ENCODE results near the gene EPHA6. TPM values are rescaled to one million over a fixed set of nuclear protein-coding genes. Genes with fewer than 3 reads are reported as not detected.

Gene EPHA6
- total RNA-seq, 4 donors from 2014 or later: 0.94 to 1.8 (median 1.00) TPM

DNA sequence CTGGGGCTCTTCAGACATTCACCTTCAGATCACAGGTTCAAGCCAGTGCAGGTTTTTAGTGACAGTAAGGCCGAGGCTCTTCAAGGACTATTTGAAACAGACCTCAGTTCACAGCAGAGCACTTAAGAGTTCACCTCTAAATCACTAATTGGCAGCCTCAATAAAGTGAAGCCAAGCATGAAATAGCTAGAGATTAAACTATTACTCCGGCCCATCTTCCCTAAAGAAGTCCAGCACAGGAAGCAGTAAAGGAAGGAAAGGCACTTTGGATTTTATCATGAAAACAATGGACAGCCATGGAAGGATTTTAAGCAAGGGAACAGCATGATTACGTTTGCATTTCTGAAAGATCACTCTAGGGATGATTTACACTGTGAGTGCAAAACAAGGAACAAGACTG is 922.5 kb downstream of the EPHA6 start:
- TF ChIP-seq, protein P1, sequence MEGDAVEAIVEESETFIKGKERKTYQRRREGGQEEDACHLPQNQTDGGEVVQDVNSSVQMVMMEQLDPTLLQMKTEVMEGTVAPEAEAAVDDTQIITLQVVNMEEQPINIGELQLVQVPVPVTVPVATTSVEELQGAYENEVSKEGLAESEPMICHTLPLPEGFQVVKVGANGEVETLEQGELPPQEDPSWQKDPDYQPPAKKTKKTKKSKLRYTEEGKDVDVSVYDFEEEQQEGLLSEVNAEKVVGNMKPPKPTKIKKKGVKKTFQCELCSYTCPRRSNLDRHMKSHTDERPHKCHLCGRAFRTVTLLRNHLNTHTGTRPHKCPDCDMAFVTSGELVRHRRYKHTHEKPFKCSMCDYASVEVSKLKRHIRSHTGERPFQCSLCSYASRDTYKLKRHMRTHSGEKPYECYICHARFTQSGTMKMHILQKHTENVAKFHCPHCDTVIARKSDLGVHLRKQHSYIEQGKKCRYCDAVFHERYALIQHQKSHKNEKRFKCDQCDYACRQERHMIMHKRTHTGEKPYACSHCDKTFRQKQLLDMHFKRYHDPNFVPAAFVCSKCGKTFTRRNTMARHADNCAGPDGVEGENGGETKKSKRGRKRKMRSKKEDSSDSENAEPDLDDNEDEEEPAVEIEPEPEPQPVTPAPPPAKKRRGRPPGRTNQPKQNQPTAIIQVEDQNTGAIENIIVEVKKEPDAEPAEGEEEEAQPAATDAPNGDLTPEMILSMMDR (IDR thresholded peaks at IDR 0.05; ENCODE audit: low read depth): no peak

DNA sequence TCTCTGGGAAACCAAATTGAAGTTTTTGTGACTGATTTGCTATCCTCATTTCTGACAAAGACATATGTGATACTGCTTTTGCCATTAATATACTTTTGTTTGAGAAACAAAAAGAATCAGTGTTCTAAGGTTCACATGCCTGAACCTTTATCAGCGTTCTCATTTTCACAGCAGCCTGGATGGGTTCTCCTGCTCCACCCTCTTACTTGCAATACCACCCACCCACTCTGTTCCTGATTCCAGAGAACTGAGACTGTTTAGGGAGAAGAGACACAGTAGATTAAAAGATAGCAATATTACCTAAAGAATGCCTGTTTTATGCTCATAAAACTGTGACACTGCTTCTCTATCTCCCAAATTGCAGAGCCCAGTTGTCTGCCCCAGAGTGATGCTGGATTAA is 924.4 kb downstream of the EPHA6 start:
- TF ChIP-seq, protein P1 (IDR thresholded peaks at IDR 0.05; ENCODE audit: low read depth): no peak

DNA sequence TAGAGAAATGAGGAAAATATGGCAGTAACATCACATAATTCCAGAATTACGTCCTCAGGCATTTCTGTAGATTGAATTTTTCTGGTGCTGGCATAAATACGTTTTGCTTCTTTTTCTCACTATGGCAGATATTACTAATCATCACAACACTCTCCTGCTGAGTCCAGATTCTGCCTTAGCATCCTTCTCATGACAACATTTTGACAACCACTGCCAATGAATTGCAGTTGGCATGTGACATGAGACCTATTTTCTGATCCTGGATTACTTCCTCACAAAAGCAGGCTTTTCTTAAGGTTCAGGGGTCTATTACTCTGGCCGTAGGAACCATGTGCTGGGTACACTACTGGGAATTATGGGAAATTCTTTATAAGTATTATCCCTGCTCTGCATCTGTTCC is 927.6 kb downstream of the EPHA6 start:
- TF ChIP-seq, protein P1 (IDR thresholded peaks at IDR 0.05; ENCODE audit: low read depth): no peak

DNA sequence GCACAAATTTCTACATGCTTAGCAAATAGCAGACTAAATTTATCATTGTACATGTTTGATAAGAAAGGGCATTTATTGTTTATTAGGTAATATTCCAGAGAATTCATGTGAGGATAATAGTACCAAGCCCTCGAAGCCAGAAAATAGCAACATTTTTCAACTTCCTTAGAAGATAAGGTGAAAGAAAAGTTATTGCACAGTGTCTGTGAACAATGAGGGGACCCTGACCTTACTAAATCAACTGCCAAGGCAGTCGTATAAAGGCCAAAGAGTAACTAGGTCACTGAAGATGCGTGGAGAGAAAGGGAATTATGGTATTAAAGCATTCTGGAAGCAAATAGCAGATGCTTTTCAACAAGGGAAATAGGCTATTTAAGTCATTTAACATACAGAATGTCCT is 929.9 kb downstream of the EPHA6 start:
- TF ChIP-seq, protein P1 (IDR thresholded peaks at IDR 0.05; ENCODE audit: low read depth): no peak

DNA sequence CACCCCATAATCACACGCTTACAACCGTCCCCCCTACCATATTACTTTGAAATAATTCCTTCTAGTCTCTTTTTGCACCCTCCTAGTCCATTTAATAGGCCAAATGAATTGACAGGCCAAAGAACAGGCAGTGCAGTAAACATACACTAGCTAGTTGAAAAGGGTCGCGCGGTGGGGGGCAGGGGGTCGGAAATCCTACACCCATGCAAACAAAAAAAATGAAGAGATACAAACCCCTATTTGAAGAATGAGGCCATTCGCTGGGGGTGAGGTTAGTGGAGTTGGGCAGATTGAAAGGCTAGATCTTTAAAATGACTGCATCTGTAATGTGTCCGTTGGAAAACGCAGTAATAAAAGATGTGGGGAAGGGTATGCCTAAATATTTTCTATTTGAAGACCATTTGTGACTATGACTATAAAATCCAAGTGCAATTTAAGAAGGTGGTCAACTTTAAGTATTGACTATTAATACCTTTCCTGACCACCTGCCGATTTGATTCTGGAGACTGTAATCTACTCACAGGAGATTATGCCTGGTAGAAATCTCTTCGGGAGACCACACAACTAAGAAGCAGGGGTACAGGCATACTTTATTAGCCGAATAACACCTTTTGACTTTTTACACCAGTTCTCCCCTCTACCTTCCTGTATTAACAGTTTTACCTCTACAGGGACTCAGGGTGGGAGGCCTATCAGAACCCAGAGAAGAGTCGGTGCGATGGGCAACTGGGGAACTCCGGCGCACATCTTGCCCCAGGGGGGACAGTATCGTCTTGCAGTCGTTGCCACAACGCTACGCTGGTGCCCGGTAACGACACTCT is 949.4 kb downstream of the EPHA6 start:
- TF ChIP-seq, protein P1 (IDR thresholded peaks at IDR 0.05; ENCODE audit: low read depth): no peak

DNA sequence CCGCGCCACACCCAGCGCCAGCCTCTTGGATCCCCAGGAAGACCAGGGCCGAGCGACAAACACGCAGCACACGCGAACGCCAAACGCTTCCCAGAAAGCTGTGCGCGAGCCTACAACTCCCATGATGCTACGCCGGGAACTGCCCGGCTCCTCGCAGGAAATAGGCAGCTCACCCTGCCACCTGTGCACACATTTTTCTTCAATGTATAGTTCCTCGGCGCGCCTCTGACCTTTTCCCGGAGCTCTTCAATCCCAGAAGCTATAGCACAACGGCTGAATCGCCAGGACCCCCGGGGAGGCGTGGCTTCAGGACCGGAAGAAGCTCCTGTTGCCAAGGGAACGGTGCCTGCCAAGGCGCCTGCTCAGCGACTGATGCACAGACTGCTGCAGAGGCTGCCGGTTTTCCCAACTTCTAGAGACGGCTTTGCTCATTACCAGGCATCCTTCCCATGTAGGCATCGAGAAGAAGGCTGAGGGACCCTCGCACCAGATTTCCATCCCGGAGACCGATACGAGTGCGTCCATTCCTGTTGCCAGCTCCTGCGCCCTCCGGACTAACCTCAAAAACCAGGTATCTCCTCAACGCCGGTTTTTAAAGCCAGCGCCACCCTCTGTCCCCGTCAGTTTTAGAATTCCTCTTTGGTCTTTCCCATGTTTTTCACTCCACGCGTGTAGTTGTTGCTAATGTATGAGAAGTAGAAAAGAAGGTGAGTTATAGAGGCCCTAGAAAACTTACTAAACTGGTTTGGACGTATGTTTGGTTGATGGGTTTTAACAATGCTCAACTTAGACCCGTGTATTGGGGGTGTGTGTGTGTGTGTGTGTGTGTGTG is 950.2 kb downstream of the EPHA6 start, which contains the start of gene ARL6:
Gene ARL6 (plus strand): TSS at position 352 of the 832 bp plus-strand sequence. CDS start 3,350 bp downstream, outside the sequence.
- TF ChIP-seq, protein P1 (IDR thresholded peaks at IDR 0.05; ENCODE audit: low read depth): no peak

DNA sequence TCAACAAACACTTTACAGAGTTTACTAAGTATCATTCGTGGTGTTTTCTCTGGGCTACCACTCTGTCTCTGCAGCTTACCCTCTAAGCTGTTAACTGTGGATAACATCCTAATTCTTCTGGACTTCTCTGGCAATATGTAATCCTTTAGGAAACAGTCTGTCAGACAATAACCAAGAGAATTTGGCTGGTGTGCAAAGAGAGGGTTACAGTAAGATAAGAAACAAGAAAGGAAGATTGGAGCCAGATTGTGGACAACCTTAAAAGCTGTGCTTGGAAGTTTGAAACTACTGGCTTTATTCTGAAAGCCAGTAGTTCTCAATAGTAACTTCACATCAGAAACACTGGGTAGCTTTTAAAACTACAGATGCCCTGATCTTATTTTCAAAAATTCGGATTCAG is 950.9 kb downstream of the EPHA6 start:
- TF ChIP-seq, protein P1 (IDR thresholded peaks at IDR 0.05; ENCODE audit: low read depth): no peak
